HG02623 (cell line): ENCODE data around the gene COPS3.
A peak's percentile ranks its signal among the peaks of the same experiment; 100 is the strongest.

Experiments
- ATAC-seq: cut with Tn5 transposase; IDR thresholded peaks from one replicate; pipeline ENCODE4 v1.9.1; 2021; ENCODE audit warnings: moderate library complexity; ENCODE audit not compliant: unreplicated experiment

The COPS3 gene

GRCh38 chr17:17252149-17252661 lies 28.8 kb downstream of the COPS3 start:
- no peak for ATAC-seq

- no peak for ATAC-seq
Observed at GRCh38 chr17:17246879-17247278, 34.2 kb downstream of the COPS3 start.

- ATAC-seq: no peak
Observed at GRCh38 chr17:17243163-17243562, 37.9 kb downstream of the COPS3 start.

GRCh38 chr17:17242246-17242645 lies 38.8 kb downstream of the COPS3 start:
- no peak for ATAC-seq

GRCh38 chr17:17241656-17242055 lies 39.4 kb downstream of the COPS3 start:
- ATAC-seq: no peak

- ATAC-seq: no peak
Observed at GRCh38 chr17:17239832-17240231, 41.2 kb downstream of the COPS3 start.

- ATAC-seq: peak; percentile 78
Observed at GRCh38 chr17:17237026-17237799, 43.8 kb downstream of the COPS3 start, which contains the start of gene FLCN. FLCN (minus strand) TSS chr17:17237168; CDS start chr17:17228137, 9,031 bp downstream.

DNA sequence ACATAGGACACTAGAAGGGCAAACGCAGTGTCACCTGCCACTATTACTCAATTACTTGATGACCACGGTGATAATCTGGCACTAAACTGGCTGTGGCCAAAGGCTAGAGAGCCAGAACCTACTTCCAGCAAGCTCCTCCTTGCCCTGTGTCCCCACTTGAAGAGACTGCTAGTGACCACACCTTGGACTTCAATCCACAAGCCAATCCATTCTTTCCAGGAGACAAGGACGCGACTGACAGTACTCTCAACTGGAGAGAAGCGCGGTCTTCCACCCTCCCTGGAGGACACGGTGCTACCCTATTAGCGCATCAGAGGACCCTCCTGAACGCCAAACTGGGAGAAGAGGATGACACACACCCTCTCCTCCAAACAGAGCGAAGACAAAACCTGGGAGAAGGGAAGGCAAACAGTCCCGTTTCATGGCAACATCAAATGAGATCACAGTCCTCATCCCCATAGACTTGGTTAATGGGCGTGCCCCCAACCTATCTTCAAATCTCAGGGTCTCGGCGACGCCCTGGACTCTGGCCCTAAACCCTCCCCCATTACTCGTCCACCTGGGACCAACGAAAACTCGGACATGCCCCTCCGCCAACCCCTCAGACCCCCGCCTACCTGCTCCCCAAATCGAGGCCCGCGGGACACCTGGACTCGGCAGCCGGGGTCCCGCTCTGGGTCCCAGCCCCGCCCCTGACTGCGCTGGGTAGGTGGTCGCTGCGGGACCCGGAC lies 44.6 kb downstream of the COPS3 start:
- peak; percentile 14 for ATAC-seq

DNA sequence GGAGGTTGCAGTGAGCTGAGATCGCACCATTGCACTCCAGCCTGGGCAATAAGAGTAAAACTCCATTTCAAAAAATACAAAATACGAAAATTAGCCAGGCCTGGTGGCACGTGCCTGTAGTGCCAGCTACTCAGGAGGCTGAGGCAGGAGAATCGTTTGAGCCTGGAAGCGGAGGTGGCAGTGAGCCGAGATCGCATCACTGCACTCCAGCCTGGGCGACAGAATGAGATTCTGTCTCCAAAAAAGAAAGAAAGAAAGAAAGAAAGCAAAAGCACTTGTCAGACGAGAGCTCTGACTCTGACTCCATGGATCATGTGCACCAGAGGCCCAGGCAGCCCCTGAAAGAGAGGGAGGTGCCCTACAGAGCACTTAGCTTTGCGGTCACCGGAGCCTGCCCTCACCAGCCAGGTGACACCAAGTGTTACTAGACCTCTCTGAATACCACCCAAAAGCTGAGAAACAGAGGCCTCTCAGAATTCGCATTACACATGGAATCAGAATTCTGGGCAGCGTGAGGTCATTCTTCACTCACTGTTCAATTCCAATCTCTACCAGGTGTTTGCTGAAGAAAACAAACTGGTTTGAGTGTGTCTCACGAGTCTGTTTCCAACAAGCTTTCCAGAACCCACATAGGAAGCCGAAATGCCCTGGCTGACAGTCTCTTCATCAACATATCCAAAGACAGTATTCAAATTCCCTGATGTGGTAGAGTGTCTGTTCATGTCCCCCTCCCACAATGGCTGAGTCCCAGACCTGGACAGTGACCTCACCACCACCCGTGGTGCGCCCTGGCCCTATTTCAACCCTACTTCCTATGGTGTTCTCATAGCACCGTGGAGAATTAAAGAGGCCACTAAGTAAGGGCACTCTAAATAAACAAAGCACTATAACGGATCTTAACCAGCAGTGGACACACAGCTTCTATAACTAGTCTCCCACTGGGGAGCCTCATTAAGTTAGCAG lies 45.6 kb downstream of the COPS3 start:
- ATAC-seq: no peak

DNA sequence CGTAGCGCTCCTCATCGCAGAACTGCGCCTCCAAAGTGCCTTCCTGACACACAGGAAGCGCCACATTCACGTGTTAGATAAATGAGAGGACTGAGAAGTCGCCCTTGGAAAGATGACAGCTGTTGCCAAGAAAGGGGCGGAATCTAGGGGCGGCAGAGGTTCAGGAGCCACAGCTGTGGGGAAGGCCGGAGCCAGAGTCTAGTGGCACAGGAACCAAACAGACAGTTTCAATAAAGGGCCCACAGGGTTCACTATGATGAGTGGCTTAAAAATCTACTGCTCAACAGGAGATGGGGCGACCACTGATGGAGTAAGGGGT lies 48.8 kb downstream of the COPS3 start:
- no peak for ATAC-seq

DNA sequence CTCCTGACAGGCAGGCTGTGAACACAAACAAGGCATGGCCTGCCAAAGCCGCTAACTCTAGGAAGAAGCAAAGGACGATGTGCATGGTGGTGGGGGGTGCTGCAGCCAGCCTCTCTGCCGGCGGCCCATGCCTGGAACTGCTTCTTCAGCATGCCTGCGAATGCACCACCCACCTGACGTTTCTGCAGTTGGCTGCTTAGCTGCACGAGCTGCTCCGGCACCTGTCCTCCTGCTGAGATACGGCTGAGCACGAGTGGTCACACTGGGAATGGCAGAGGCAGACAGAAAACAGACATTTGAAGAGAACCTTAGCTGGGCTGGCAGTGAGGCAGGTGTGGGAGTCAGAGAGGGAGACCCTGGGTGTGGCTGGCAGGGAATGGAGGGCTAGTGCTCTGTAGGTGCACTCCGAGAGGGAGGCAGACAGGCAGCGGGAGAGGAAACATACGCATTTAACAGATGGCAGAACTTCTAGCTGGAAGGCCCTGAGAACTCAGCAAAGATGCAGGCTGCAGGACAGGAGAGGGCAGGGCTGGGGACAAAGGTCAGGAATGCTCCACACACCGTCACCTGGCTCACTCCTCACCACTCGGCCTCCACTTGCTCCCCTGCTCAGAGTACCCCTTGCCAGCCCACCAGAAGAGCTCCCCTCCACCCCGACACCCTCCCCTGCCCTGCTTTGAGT lies 49.3 kb downstream of the COPS3 start:
- ATAC-seq: no peak

- no peak for ATAC-seq
Observed at GRCh38 chr17:17229416-17230384, 51.3 kb downstream of the COPS3 start.

DNA sequence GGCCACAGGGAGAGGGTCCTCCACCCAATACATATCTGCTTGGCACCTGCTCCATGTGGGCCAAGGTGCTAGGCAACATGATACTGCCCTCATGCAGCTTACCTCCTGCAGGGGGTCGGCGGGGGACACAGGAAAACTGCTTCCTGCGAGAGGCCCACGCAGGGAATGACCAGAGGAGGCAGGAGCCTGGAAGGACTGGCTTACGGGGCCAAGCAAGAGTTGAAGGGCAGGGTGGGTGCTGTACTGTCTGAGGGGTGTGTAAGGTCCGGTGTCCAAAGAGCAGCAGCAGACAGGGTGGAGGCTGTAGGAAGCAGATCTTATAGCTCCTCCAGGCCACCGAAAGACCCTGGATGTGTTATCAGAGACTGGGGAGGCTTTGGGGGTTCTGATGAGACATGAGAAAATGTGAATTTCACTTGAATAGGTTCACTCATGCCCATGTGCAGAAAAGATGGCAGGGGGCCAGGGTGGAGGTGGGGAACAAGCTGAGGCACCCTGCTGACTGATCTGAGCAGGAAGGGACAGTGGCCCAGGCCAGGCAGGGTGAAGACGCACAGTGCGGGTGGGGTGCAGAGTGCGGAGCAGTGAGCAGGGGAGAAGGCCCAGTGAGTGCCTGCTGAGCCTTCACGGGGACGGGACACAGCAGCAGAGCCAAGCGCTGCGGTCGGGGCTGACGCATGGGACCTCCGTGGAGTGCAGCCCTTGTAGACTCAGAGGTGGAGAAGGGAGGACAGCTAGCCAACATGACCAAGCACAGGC lies 52.3 kb downstream of the COPS3 start:
- no peak for ATAC-seq

GRCh38 chr17:17227608-17228520 lies 53.2 kb downstream of the COPS3 start:
- no peak for ATAC-seq

DNA sequence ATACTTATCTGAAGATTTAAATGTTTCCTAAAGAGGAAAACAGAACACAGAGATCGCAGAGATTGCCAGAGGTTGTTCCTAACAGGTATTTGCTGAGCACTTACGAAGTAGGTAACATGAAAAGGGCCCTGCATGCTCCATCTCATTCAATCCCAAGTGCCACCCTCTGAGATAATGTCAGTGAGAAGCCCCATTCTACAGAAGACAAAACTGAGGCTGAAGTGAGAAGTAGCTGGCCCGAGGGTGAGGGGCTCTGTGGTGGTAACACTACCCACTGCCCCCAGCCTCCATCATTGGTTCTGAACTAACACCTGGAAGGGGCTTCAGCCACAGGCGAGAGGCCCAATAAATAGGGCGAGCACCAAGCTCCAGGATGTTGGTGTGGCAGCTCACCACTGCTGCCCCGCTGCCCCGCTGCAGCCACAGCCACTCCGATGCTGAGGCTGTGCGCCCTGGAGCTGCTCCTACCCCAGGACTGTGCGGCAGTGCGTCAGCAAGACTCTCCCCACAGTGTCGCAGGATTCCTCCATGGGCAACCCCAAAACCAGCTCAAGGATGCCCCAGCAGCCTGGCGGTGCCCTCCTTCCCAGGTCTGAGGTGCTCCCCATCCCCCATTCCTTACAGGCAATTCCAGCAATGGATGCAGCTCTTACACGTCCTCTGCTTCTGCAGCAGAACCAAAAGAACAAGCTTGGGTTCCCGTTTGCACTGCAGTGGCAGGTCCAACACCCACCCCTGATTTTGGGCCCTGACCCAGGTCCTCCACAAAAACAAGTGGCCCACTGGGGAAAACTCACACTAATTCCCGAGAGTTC lies 54.4 kb downstream of the COPS3 start:
- ATAC-seq: no peak

DNA sequence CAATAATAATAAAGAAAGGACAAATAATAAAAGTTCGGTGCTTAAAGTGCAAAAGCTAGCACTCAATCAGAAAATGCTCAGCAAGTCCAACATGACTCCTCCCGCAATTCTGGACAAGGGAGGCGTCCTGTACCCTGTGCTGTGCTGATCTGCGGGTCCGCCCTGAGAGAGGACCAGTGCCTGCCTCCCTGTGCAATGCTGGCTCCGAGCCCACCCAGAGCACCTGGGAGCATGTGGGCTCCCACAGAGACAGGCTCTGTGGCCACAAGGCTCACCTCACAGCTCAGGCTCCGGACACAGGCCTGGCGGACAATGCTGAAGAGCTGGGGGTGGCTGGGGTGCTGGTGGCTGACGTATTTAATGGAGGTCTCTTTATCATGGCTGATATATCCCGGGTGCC lies 55.1 kb downstream of the COPS3 start:
- no peak for ATAC-seq

- ATAC-seq: no peak
Observed at GRCh38 chr17:17224137-17224536, 56.9 kb downstream of the COPS3 start.
